Stimulated activated CD4-positive, alpha-beta T cell treated with anti-CD3 and anti-CD28 coated beads, TNF-alpha, amount 100 ng/mL, for 48 hours (primary cell): ENCODE results near the gene STARD3NL.
"Not testable (repeated sequence)": the region's sequence is repeated elsewhere in the genome, so short reads cannot be mapped to it uniquely, and the experiment has no call there.

Experiments used
- DNase-seq, 3 donors: peaks; one replicate each; pipeline ENCODE4 v3.0.0-alpha.2; 2020; ENCODE audit warnings: low read depth in 3 of 3

STARD3NL gene, protein sequence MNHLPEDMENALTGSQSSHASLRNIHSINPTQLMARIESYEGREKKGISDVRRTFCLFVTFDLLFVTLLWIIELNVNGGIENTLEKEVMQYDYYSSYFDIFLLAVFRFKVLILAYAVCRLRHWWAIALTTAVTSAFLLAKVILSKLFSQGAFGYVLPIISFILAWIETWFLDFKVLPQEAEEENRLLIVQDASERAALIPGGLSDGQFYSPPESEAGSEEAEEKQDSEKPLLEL

DNA sequence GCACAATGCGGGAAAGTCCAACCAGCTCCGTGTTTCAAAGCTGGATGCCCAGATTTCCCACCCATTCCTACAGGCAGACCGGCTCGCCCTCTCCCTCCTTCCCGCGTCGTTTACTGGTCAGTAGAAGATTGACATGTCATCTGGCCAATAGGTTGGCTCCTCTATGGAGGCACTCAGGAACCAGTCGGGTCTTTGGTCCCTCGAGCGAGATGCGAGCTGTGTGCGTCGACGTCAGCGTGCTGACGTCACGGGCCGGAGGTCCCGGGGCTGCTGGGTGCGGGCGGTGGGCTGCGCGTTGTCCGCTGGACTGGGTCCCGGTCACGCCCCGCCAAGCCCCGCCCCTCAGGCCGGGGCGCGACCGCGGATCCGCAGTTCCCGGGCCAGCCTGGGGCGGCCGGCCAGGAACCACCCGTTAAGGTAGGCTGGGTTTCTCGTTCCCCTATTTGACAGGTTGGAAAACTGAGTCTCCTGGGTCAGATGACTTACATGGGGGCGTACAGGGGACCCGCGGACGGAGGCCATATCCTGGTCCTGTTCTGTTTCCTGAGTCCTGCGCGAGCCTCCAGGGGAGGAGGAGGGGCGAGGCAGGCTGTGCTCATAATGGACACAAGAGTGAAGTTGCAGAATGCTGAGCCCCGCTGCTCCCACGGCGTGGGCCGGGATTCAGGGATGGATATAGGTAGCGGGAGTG, at the start of gene STARD3NL:
TSS of gene STARD3NL (plus strand) at position 242 of the 691 bp plus-strand sequence. CDS start 29,260 bp downstream, outside the sequence.
- peak; percentile 83 to 94 (median 86) for DNase-seq

DNA sequence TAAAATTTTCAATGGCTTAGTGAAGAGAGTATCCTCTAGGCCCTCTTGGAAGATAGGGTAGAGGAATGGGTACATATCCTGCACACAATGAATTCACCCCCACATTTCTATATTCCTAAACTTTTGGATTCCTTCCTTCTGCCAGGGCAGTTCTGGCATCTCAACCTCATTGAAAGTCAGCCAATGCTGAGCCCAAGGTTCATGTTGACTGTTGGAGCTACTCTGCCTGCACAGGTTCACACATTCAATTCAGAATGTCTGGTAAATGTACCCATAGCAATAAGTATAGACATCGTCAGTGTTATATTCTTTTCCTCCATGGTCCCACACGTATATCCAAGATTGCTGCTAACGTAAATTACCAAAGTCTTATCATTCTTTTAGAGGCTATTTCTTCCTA, 48.9 kb upstream of the STARD3NL start:
- DNase-seq: no peak

DNA sequence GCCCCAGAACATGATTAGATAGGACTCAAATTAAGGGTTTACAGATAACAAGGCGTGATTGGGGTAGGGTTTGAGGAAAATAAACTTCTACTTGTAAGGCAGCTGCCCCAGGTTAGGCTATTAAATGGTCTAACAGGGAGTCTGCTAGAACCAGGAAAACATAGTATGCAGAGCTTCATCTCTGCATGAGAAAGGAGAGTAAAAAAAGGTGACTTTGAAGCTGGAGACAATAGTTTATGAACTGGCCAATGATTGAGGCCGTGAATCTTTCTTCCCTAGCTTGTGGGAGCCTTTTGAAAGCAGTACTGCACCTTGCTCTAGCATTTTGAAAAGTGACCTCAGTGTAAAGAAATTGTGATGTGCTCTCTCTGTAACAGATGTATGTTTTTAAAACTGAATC, 48.5 kb upstream of the STARD3NL start:
- no peak for DNase-seq

DNA sequence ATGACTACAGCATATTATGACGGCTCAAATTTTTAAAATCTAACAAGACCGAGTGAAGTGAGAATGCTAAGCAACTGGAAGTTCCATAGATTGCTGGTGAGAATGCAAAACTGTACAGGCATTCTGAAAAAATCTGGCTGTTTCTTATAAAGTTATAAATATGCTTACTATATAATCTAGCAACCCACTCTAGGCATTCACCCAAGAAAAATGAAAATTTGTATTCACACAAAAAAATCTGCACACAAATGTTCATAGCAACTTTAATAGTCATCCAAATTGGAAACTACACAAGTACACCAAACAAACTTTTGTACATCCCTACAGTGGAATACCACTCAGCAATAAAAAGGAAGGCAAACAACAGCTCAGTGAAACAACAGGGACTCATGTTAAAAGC, 39.9 kb upstream of the STARD3NL start:
- DNase-seq: no peak

DNA sequence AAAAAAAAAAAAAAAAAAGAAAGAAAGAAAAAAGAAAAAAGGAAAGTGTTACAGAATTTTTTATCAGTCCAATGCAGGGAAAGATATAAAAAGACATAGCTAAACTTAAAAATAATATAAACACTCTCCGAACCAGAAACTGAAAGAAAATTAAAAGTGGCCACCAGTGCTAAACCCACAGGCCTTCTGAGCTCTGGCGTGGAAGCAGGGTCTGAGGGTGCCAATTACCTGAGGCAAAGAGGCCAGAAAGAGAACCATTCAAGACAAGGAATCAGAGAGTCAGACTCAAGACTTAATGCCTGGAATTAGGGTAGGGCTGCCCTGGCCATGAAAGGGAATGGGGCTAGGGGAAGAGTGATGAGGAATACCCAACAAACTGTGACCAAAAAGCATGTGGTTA, 36.9 kb upstream of the STARD3NL start:
- DNase-seq: no peak

DNA sequence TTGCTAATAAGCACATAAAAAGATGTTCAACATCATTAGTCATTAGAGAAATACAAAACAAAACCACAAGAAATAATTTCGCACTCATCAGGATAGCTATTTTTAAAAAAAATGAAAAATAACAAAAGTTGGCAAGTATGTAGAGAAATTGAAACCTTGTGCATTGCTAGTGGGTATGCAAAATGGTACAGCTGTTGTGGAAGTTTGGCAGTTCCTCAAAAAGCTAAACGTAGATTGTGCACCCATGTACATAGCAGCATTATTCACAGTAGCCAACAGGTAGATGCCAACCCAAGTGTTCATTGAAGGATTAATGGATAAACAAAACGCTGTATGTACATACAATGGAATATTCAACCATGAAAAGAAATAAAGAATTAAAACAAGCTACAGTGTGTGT, 35.3 kb upstream of the STARD3NL start:
- no peak for DNase-seq

DNA sequence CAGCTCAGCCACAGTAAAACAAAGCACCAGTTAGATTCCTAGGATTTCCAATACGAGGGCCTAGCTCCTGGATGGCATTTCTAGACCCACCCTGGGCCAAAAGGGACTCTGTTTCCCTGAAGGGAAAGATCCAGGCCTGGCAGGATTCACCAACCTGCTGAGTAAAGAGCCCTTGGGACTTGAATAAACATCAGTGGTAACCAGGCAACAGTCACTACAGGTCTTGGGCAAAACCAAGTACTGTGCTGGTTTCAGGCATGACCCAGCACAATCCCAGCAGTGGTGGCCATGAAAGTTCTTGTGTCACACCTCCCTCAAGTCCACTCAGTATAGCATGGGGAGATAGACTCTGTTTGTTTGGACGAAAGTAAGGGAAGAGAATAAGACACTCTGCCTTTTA, 31.0 kb upstream of the STARD3NL start:
- no peak for DNase-seq

DNA sequence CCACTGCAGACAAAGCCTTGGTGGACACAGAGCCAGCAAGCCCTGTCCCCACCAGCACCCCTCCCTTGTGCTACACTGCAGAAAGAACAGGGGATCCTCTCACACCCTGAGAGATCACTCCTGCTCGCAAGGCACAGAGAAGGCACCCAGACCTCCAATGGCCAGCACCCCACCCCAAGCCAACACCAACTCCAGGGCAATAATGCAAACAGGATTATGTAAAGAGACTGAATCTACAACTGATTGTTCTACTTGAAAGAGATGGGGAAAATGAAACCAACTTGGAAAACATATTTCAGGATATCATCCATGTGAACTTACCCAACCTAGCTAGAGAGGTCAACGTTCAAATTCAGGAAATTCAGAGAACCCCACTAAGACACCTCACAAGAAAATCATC, 26.5 kb upstream of the STARD3NL start:
- no peak for DNase-seq

DNA sequence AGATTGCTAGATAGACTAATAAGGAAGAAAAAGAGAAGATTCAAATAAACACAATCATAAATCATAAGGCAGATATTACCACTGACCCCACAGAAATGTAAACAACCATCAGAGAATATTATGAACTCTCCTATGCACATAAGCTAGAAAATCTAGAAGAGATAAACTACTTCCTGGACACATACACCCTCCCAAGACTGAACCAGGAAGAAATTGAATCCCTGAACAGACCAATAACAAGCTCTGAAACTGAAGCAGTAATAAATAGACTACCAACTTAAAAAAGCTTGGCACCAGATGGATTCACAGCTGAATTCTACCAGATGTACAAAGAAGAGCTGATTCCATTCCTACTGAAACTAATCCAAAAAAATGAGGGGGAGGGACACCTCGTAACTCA, 24.5 kb upstream of the STARD3NL start:
- no peak for DNase-seq

DNA sequence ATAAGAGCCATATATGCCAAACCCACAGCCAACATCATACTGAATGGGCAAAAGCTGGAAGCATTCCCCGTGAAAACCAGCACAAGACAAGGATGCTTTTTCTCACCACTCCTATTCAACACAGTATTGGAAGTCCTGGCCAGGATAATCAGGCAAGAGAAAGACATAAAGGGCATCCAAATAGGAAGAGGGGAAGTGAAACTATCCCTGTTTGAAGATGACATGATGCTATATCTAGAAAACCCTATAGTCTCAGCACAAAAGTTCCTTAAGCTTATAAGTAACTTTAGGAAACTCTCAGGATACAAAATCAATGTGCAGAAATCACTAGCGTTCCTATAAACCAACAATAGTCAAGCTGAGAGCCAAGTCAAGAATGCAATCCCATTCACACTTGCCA, 23.8 kb upstream of the STARD3NL start:
- no peak for DNase-seq

DNA sequence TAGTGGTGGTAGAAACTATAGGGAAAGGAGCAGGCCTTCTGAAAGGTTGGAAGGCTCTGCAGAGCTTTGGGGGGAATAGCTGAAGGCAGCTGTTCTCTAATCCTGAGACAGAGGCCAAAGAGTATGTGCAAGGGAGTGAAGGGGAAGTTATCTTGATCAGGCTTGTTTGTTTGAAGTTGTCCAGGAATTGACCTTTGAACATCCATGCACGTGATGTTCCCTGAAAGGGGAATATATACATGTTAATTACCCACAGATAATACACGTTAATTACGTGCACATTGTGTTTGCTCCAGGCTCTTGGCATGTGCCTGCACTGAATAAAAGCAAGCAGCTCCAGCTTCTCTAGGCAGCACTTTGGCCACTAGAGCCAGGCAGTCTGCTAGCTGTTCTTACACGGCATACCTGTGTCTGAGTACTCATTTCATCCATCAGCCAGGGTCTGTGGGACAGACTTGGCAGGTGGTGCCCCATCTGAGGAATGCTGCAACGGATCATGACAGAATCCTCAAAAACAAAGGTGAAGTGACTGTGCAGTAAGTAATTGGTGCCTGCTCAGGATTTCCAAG, 18.0 kb upstream of the STARD3NL start:
- DNase-seq: no peak

DNA sequence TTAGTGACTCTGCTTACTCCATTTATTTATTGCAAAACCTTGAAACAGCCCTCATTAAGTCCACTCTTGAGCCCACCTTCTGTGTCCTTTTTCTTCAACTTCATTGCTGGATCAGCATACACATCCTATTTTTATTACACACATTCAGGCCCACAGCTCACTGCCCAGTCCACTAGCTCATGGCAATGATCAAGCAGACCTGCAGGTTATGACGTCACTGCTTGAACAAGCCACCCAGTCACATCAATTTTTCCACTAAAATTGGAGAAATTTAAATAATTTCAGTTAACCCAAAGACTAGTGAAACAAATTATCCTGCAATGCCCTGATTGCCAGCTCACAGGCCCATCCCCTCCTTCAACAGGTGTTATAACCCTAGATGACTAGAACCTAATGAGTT, 16.0 kb upstream of the STARD3NL start:
- no peak for DNase-seq

DNA sequence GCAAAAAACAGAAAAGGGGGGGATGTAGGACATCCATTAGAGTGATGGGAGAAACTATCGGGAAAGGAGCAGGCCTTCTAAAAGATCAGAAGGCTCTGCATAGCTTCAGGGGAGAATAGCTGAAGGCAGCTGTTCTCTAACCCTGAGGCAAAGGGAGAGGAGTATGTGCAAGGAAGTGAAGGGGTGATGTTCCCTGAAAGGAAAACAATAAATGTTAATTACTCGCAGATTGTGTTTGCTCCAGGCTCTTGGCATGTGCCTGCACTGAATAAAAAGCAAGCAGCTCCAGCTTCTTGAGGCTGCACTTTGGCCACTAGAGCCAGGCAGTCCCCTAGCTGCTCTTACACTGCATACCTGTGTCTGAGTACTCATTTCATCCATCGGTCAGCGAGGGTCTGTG, 14.4 kb upstream of the STARD3NL start:
- DNase-seq: no peak

DNA sequence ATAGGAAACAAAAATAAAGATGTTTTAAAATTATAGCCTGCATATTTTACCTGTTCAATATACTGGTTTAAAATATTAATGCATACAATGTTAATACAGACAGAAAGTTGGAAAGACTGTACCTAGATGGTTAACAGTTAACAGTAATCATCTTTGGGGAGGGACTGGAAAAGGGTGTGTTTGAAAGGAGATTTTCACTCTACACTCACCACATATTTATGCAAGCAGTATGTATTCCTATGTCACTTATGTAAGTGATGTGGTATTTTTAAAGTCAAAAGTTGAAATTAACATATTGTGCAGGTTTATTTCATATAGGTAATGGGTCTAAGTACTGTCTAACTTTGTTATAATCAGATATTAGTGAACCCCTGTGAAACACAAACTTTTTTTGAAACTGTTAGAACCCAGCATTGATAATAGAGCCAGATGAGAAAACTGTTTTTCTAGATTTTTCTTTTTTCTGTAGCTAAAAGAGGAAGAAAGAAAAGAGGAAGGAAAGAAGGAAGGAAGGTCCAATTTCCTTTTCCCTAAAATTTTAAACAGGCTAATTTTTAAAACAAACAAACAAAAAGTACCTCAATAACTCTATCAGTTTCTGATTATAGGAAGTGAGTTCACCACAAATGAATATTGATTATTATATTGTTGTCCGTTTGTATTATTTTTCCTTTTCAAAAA, 9.0 kb upstream of the STARD3NL start:
- no peak for DNase-seq

DNA sequence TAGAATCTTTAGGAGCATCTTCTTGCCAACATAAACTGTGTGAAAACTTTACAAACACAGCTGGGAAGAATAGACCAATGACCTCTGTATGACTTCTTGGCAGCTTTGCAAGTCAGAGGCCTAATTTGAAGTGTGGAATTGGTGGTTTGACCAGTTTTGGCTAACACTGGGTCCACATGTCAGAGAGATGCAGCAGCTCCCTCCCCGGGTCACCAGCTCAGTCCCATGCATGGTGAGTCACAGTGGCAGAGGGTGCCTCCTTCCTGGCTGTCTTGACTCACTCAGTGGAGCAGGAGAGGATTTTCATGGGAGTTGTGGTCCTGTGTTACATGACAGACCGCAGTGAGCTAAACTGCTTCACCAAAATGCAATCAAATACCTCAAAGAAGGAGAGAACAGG, 8.2 kb upstream of the STARD3NL start:
- DNase-seq: no peak

DNA sequence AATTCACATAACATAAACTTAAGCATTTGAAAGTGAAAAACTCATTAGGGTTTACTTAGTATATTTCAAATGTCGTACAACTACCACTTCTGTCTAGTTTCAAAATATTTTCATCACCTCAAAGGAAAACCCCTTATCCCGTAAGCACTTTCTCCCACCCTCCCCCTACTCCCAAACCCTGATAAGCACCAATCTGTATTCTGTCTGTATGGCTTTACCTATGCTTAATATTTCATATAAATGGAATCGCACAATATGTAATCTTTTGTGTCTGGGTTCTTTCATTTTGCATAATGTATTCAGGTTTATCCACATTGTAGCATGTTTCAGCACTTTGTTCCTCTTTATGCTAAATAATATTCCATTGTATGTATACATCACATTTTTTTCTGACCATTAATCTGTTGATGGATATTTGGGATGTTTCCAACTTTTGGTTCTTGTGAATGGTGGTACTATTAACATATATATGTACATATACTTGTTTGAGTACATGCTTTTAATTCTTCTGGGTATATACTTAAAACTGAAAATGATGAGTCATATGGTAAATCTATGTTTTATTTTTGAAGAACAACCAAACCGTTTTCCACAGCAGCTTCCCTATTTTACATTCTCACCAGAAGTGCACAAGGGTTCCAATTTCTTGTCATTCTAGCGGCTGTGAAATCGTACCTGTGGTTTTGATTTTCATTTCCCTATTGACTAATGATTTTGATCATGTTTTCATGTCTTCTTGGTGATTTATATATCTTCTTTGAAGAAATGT, 6.2 kb upstream of the STARD3NL start:
- DNase-seq: no peak

DNA sequence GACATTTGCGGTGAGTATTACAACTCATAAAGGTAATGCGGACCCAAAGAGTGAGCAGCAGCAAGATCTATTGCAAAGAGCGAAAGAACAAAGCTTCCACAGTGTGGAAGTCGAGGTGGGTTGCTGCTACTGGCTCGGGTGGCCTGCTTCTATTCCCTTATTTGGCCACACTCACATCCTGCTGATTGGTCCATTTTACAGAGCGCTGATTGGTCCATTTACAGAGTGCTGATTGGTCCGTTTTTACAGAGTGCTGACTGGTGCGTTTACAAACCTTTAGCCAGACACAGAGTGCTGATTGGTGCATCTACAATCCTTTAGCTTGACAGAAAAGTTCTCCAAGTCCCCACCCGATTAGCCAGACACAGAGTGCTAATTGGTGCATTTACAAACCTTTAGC, 2.5 kb upstream of the STARD3NL start:
- DNase-seq: not testable (repeated sequence)

DNA sequence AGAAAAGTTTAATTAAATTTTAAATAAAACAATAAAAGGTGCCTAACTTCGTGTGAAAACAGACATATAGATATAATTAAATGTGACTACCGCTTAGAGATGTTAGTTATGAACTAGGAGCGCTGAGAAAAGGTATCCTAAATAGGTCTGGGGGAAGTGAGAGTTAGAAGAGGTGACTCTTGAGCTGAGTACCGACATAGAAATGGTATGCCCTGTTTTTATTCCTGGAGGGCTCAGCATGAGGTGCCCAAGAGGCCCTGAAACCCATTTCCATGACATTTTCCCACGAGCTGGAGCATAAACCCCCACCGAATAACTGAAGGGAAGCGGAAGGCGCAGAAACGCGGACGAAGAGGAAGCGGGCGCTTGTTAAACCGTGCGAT, 433 bp upstream of the STARD3NL start:
- no peak for DNase-seq

DNA sequence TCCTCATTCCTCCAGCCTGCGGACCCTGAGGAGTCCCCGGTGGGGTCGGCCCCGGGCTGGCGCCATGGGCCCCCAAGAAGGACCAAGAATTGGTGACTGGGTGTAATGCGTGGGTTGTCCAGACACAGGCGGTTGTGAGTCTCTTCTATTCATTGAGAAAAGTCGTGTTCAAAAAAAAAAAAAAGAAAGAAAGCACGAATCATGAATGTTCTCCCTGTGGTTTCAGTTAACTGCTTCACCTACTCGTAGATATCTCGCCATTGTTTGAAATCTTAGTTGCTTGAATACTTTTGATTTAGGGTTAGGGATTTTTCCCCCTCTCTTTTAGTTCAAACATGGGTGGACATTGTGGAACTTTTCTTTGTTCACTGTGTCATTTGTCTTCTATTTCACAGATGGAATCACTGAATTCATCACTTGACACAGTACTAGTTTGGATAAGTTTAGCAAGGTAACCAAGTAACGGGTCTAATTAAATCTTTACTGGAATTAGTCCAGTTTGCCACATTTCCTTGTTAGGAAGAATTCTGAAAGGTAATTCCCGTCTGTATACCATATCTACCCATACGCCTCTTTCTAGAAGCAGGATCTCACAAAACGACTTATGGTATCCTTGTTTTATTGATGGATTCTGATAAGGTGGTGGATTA, 775 bp downstream of the STARD3NL start:
- no peak for DNase-seq

DNA sequence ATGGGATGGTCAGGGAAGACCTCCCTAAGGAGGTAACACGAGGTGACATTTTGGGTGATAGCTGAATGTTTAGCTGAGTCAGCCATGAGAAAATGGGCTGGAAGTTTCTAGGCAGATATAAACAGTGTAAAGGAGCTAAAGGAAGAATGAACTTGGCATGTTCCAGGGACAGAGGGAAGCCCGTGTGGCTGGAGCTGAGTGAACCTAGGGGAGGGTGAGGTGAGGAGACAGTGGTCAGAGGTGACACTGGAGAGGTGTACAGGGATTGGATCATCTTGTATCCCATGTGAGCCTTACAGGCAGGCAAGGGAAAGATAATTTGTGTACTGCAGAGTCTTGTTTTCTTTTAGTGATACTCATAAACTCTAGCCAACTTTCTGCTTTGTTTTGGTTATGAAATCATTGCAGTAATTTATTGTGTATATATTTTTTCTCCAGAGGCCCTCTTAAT, 1.8 kb downstream of the STARD3NL start:
- no peak for DNase-seq

DNA sequence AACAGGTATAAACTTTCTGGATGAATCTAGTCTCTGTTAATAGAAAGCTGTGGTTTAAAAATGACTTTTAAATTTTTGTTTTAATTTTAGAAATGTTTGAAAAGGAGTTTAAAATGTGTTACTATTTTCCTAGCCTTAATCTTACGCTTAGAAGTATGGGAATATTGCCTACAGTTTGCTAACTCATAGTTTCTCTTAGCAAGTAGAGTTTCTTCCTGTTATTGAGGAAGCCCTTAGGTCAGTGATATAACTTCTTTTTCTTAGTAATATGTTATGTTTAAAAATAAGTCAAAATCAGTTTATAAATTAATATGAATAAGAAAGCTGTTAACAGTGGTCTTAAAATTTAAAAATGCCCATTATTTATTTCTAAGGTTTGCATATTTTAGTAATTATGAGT, 3.1 kb downstream of the STARD3NL start:
- DNase-seq: no peak

DNA sequence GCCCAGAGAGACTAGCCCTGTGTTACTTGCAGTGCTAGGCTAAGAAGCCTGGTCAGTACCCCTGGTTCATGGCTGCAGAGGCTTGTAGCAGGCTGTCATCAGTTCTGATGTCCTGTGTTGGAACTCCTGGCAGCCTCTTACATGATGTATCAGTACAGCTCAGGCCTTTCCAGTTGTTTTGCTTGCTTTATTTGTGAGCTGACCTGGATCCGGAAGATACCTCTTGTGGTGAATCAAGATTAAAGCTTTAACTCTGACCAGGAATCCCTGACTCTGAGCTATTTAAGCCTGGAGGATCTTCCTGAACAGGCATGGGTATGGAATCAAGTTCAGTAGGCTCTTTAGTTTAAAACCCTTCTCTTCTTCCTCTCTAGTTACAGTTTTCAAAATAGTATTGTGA, 4.4 kb downstream of the STARD3NL start:
- no peak for DNase-seq
